ENCODE measurements around the gene JPT1.

DNA sequence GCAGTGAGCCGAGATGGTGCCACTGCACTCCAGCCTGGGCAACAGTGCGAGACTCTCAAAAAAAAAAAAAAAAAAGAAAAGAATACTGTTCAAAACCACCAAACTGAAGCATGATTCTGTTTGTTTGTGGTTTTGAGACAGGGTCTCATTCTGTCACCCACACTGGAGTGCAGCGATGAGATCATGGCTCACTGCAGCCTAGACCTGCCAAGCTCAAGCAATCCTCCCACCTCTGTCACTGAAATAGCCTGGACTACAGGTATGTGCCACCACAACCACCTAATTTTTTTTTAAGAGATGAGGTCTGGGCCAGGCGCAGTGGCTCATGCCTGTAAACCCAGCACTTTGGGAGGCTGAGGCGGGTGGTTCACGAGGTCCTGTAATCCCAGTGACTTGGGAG, 24.1 kb upstream of the JPT1 start:
- TF ChIP-seq POLR2A (IDR thresholded peaks at IDR 0.05; ENCODE audit: low read length) (no peak), GATA1 (IDR thresholded peaks at IDR 0.05; ENCODE audit: low read depth, low read length) (no peak)
